WTC11 (cell line): ENCODE results near the gene ADGB. TPM values are rescaled to one million over a fixed set of nuclear protein-coding genes. Genes with fewer than 3 reads are reported as not detected.
"Not testable (repeated sequence)": the region's sequence is repeated elsewhere in the genome, so short reads cannot be mapped to it uniquely, and the experiment has no call there.

Source experiments
- ATAC-seq: fragments of 200-7000 bp; cut with Tn5 transposase; 2 replicates; pipeline ENCODE4 v1.10.0; 2021; ENCODE audit warnings: mild to moderate bottlenecking, moderate library complexity
- CTCF ChIA-PET: fragments of 300-600 bp; sonication (Branson Sonifier 250); formaldehyde crosslinking; loops from one replicate; lab custom pipeline; 2021; ENCODE audit warnings: antibody characterized with exemption; lab: Charles Lee
- POLR2A ChIA-PET: fragments of 350-600 bp; sonication (Branson Sonifier 250); formaldehyde crosslinking; loops from one replicate; lab custom pipeline; 2021; ENCODE audit warnings: antibody characterized with exemption; lab: Charles Lee
- DNase-seq: peaks from one replicate; pipeline ENCODE4 v3.0.0; 2021; ENCODE audit warnings: low spot score
- H3K27ac Mint-ChIP-seq: 2 replicates; pipeline ENCODE4 v1.8.0; 2021; ENCODE audit warnings: mixed read lengths
- H3K27me3 Mint-ChIP-seq: 2 replicates; pipeline ENCODE4 v1.8.0; 2021; ENCODE audit warnings: low read depth, mild to moderate bottlenecking, moderate library complexity, mixed read lengths
- H3K36me3 Mint-ChIP-seq: 2 replicates; pipeline ENCODE4 v1.8.0; 2021; ENCODE audit warnings: mixed read lengths
- H3K4me1 Mint-ChIP-seq: 2 replicates; pipeline ENCODE4 v1.8.0; 2022; ENCODE audit warnings: mixed read lengths
- H3K4me3 Mint-ChIP-seq: 2 replicates; pipeline ENCODE4 v1.8.0; 2021; ENCODE audit warnings: mild to moderate bottlenecking, moderate library complexity, mixed read lengths
- H3K9me3 Mint-ChIP-seq: 2 replicates; pipeline ENCODE4 v1.8.0; 2021; ENCODE audit warnings: mixed read lengths
- ERG ChIP-seq: fragments of 250-450 bp; sonication (Bioruptor Pico); IDR thresholded peaks from 2 replicates; pipeline ENCODE4 v1.8.0; 2021; ENCODE audit warnings: mild to moderate bottlenecking
- FOXP1 ChIP-seq: sonication (generic); formaldehyde crosslinking; IDR thresholded peaks from 2 replicates; pipeline ENCODE4 v1.8.0; 2022; ENCODE audit warnings: missing genetic modification reagents, mild to moderate bottlenecking, moderate library complexity, borderline replicate concordance
- GABPB1 ChIP-seq: sonication (generic); formaldehyde crosslinking; IDR thresholded peaks from 2 replicates; pipeline ENCODE4 v1.8.1; 2023; ENCODE audit warnings: mild to moderate bottlenecking, missing genetic modification reagents
- GTF2I ChIP-seq: fragments of 250-450 bp; sonication (Bioruptor Pico); conservative IDR thresholded peaks from 2 replicates; pipeline ENCODE4 v1.4.0; 2021; ENCODE audit warnings: mild to moderate bottlenecking
- HMGA2 ChIP-seq: fragments of 250-450 bp; sonication (Bioruptor Pico); IDR thresholded peaks from 2 replicates; pipeline ENCODE4 v1.4.0; 2021; ENCODE audit warnings: mild to moderate bottlenecking, moderate library complexity
- JAZF1 ChIP-seq: fragments of 250-450 bp; sonication (Bioruptor Pico); IDR thresholded peaks from 2 replicates; pipeline ENCODE4 v1.9.0; 2021; ENCODE audit warnings: moderate library complexity, mild to moderate bottlenecking, inconsistent platforms
- MYBL2 ChIP-seq: sonication (generic); formaldehyde crosslinking; IDR thresholded peaks from 2 replicates; pipeline ENCODE4 v1.8.1; 2023; ENCODE audit warnings: mild to moderate bottlenecking, moderate library complexity, missing genetic modification reagents
- NFATC4 ChIP-seq: fragments of 250-450 bp; sonication (Bioruptor Pico); IDR thresholded peaks from 2 replicates; pipeline ENCODE4 v1.9.0; 2021; ENCODE audit warnings: mild to moderate bottlenecking
- NFYB ChIP-seq: sonication (generic); formaldehyde crosslinking; conservative IDR thresholded peaks from 2 replicates; pipeline ENCODE4 v1.8.0; 2022; ENCODE audit warnings: low read depth, missing genetic modification reagents
- NR1H2 ChIP-seq: sonication (generic); formaldehyde crosslinking; IDR thresholded peaks from 2 replicates; pipeline ENCODE4 v1.9.0; 2021; ENCODE audit warnings: mild to moderate bottlenecking, moderate library complexity, missing genetic modification reagents
- PREB ChIP-seq: sonication (generic); formaldehyde crosslinking; IDR thresholded peaks from 2 replicates; pipeline ENCODE4 v1.8.1; 2022; ENCODE audit warnings: mild to moderate bottlenecking, missing genetic modification reagents, moderate library complexity, borderline replicate concordance
- RELA ChIP-seq: sonication (generic); formaldehyde crosslinking; IDR thresholded peaks from 2 replicates; pipeline ENCODE4 v1.8.1; 2022; ENCODE audit warnings: missing genetic modification reagents, mild to moderate bottlenecking, borderline replicate concordance
- USF1 ChIP-seq: sonication (generic); formaldehyde crosslinking; IDR thresholded peaks from 2 replicates; pipeline ENCODE4 v1.8.0; 2022; ENCODE audit warnings: mild to moderate bottlenecking, missing genetic modification reagents
- ZMAT4 ChIP-seq: fragments of 250-450 bp; sonication (Bioruptor Pico); IDR thresholded peaks from 2 replicates; pipeline ENCODE4 v1.9.0; 2021; ENCODE audit warnings: mild to moderate bottlenecking
- ZNF219 ChIP-seq: sonication (generic); formaldehyde crosslinking; IDR thresholded peaks from 2 replicates; pipeline ENCODE4 v1.8.0; 2023; ENCODE audit warnings: missing genetic modification reagents, mild to moderate bottlenecking, borderline replicate concordance
- ZNF232 ChIP-seq: sonication (generic); formaldehyde crosslinking; IDR thresholded peaks from 2 replicates; pipeline ENCODE4 v1.8.0; 2022; ENCODE audit warnings: mild to moderate bottlenecking, missing genetic modification reagents
- ZNF317 ChIP-seq: sonication (generic); formaldehyde crosslinking; IDR thresholded peaks from 2 replicates; pipeline ENCODE4 v1.8.1; 2023; ENCODE audit warnings: low read depth, mild to moderate bottlenecking, moderate library complexity, missing genetic modification reagents, borderline replicate concordance
- total RNA-seq: library from RNA; stranded (reverse); gene quantifications from 3 replicates; pipeline ENCODE4 v1.2.3, GENCODE V29; 2021
- TF ChIP-seq, protein P1 (sequence below): sonication (generic); formaldehyde crosslinking; IDR thresholded peaks from 2 replicates; pipeline ENCODE4 v1.8.1; 2023; ENCODE audit warnings: mild to moderate bottlenecking, missing genetic modification reagents
- TF ChIP-seq, protein P2 (sequence below): sonication (generic); formaldehyde crosslinking; IDR thresholded peaks from 2 replicates; pipeline ENCODE4 v1.8.0; 2022; ENCODE audit warnings: mild to moderate bottlenecking, missing genetic modification reagents

Gene ADGB
- total RNA-seq, 1 experiment from 2014 or later: not detected

DNA sequence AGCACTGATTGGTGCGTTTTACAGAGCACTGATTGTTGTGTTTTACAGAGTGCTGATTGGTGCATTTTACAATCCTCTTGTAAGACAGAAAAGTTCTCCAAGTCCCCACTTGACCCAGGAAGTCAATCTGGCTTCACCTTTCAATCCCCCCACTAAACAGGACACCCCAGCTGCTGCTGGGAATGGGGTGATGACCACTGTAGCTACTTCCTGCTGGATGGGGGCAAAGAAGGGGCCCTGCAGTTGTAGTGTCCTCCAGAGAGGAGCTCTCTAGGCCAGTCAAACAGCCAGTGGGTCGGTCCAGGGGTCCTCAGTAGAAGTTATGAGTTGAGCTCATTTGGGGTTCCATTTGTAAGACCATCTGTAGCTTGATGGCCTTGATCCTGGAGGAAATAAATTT is 194.4 kb downstream of the ADGB start:
- H3K27ac Mint-ChIP-seq, ATAC-seq, CTCF ChIA-PET, H3K4me3 Mint-ChIP-seq, POLR2A ChIA-PET, H3K4me1 Mint-ChIP-seq, H3K27me3 Mint-ChIP-seq, DNase-seq: not testable (repeated sequence)
- Mint-ChIP-seq H3K9me3 (peaks cover 41% of the 10 kb centered on the region), H3K36me3 (peaks cover 25% of the 10 kb centered on the region)

- DNase-seq: no peak
- Mint-ChIP-seq H3K27ac (no peak overlapping the region), H3K4me1 (peaks cover 11% of the 10 kb centered on the region)
Observed at GRCh38 chr6:146795479-146796133, 196.8 kb downstream of the ADGB start.

GRCh38 chr6:146803167-146803566 is 204.4 kb downstream of the ADGB start:
- H3K36me3 Mint-ChIP-seq, H3K4me3 Mint-ChIP-seq, H3K27ac Mint-ChIP-seq, CTCF ChIA-PET, H3K9me3 Mint-ChIP-seq, DNase-seq, H3K27me3 Mint-ChIP-seq, POLR2A ChIA-PET, ATAC-seq, H3K4me1 Mint-ChIP-seq: not testable (repeated sequence)

More at GRCh38 chr6:146795479-146796133, 196.8 kb downstream of the ADGB start:
- Mint-ChIP-seq H3K27me3 (no peaks in the 10 kb centered on the region), H3K36me3 (peaks cover 25% of the 10 kb centered on the region), H3K4me3 (no peak overlapping the region), H3K9me3 (peaks cover 41% of the 10 kb centered on the region)
- POLR2A ChIA-PET: no interaction called here
- TF ChIP-seq GTF2I (CRISPR knock-in tag): no peak
- no peak for TF ChIP-seq NR1H2 (CRISPR knock-in tag)
- no peak for TF ChIP-seq ERG
- no peak for TF ChIP-seq HMGA2 (CRISPR knock-in tag)
- TF ChIP-seq GABPB1 (CRISPR knock-in tag): no peak
- no peak for TF ChIP-seq ZNF317 (CRISPR knock-in tag)
- TF ChIP-seq USF1 (CRISPR knock-in tag): no peak
- TF ChIP-seq ZNF219 (CRISPR knock-in tag): no peak
- no peak for TF ChIP-seq RELA (CRISPR knock-in tag)
- no peak for TF ChIP-seq PREB (CRISPR knock-in tag)
- no peak for TF ChIP-seq NFYB (CRISPR knock-in tag)
- TF ChIP-seq MYBL2 (CRISPR knock-in tag): no peak
- no peak for TF ChIP-seq ZNF232 (CRISPR knock-in tag)
- TF ChIP-seq JAZF1 (CRISPR knock-in tag): no peak
- CTCF ChIA-PET: no interaction called here
- no peak for ATAC-seq

GRCh38 chr6:146803601-146804000 is 204.8 kb downstream of the ADGB start:
- ATAC-seq (peak; percentile 53), DNase-seq (no peak)
- no peak overlapping the region for H3K4me3 Mint-ChIP-seq
- no peaks in the 10 kb centered on the region for H3K36me3 Mint-ChIP-seq
- POLR2A ChIA-PET: no interaction called here
- H3K4me1 Mint-ChIP-seq: peaks cover 10% of the 10 kb centered on the region
- no peaks in the 10 kb centered on the region for H3K27me3 Mint-ChIP-seq
- H3K27ac Mint-ChIP-seq: no peak overlapping the region
- H3K9me3 Mint-ChIP-seq: no peaks in the 10 kb centered on the region
- CTCF ChIA-PET: no interaction called here
- TF ChIP-seq, protein P1, sequence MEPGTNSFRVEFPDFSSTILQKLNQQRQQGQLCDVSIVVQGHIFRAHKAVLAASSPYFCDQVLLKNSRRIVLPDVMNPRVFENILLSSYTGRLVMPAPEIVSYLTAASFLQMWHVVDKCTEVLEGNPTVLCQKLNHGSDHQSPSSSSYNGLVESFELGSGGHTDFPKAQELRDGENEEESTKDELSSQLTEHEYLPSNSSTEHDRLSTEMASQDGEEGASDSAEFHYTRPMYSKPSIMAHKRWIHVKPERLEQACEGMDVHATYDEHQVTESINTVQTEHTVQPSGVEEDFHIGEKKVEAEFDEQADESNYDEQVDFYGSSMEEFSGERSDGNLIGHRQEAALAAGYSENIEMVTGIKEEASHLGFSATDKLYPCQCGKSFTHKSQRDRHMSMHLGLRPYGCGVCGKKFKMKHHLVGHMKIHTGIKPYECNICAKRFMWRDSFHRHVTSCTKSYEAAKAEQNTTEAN (CRISPR knock-in tag): no peak
- TF ChIP-seq NFYB (CRISPR knock-in tag): no peak
- no peak for TF ChIP-seq ZMAT4 (CRISPR knock-in tag)
- TF ChIP-seq FOXP1: no peak
- TF ChIP-seq NFATC4 (CRISPR knock-in tag): no peak
- TF ChIP-seq, protein P2, sequence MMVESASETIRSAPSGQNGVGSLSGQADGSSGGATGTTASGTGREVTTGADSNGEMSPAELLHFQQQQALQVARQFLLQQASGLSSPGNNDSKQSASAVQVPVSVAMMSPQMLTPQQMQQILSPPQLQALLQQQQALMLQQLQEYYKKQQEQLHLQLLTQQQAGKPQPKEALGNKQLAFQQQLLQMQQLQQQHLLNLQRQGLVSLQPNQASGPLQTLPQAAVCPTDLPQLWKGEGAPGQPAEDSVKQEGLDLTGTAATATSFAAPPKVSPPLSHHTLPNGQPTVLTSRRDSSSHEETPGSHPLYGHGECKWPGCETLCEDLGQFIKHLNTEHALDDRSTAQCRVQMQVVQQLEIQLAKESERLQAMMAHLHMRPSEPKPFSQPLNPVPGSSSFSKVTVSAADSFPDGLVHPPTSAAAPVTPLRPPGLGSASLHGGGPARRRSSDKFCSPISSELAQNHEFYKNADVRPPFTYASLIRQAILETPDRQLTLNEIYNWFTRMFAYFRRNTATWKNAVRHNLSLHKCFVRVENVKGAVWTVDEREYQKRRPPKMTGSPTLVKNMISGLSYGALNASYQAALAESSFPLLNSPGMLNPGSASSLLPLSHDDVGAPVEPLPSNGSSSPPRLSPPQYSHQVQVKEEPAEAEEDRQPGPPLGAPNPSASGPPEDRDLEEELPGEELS (CRISPR knock-in tag): no peak
